Astrocyte (in vitro differentiated cells and primary cell): ENCODE measurements around the gene PFDN2. TPM values are rescaled to one million over a fixed set of nuclear protein-coding genes. Genes with fewer than 3 reads are reported as not detected.

Experiments used
- DNase-seq: peaks from one replicate; pipeline ENCODE4 v3.0.0-alpha.2; 2010; ENCODE audit warnings: low read depth
- FAIRE-seq: peaks from 2 replicates; lab custom pipeline; 2011; peaks lifted over from hg19 to GRCh38; lab: Jason Lieb, UNC
- H2AFZ ChIP-seq: 2 replicates; pipeline ENCODE4 v1.6.0; 2012; ENCODE audit warnings: low read depth, low read length, inconsistent platforms
- H3K27ac ChIP-seq: 2 replicates; pipeline ENCODE4 v1.5.1; 2011; ENCODE audit warnings: low read depth, low read length, inconsistent platforms
- H3K27me3 ChIP-seq: 2 replicates; pipeline ENCODE4 v1.6.0; 2011; ENCODE audit warnings: low read length, inconsistent platforms; ENCODE audit not compliant: insufficient read depth
- H3K36me3 ChIP-seq: 2 replicates; pipeline ENCODE4 v1.5.1; 2011; ENCODE audit warnings: low read length, inconsistent platforms; ENCODE audit not compliant: insufficient read depth
- H3K4me1 ChIP-seq: 2 replicates; pipeline ENCODE4 v1.5.1; 2011; ENCODE audit warnings: low read length, inconsistent platforms; ENCODE audit not compliant: insufficient read depth
- H3K4me2 ChIP-seq: 2 replicates; pipeline ENCODE4 v1.6.0; 2012; ENCODE audit warnings: low read length, inconsistent platforms
- H3K4me3 ChIP-seq: 2 replicates; pipeline ENCODE4 v1.5.1; 2011; ENCODE audit warnings: low read depth, mild to moderate bottlenecking, low read length, inconsistent platforms; ENCODE audit not compliant: insufficient read depth
- H3K79me2 ChIP-seq: 2 replicates; pipeline ENCODE4 v1.6.0; 2012; ENCODE audit warnings: mild to moderate bottlenecking, low read length, inconsistent platforms; ENCODE audit not compliant: insufficient read depth
- H3K9ac ChIP-seq: 2 replicates; pipeline ENCODE4 v1.6.0; 2012; ENCODE audit warnings: mild to moderate bottlenecking, low read length, inconsistent platforms
- H3K9me3 ChIP-seq: 2 replicates; pipeline ENCODE4 v1.5.1; 2012; ENCODE audit warnings: low read depth, mild to moderate bottlenecking, low read length, inconsistent platforms; ENCODE audit not compliant: insufficient read depth
- H4K20me1 ChIP-seq: 2 replicates; pipeline ENCODE4 v1.6.0; 2012; ENCODE audit warnings: low read length, inconsistent platforms; ENCODE audit not compliant: insufficient read depth
- H3K27ac Mint-ChIP-seq: one replicate; pipeline ENCODE4 v1.8.0; 2021; ENCODE audit warnings: mild to moderate bottlenecking, mixed read lengths; ENCODE audit not compliant: unreplicated experiment
- H3K27me3 Mint-ChIP-seq: one replicate; pipeline ENCODE4 v1.8.0; 2021; ENCODE audit warnings: low read depth, mixed read lengths; ENCODE audit not compliant: unreplicated experiment
- H3K36me3 Mint-ChIP-seq: one replicate; pipeline ENCODE4 v1.8.0; 2021; ENCODE audit warnings: low read depth, mixed read lengths; ENCODE audit not compliant: unreplicated experiment
- H3K4me1 Mint-ChIP-seq: one replicate; pipeline ENCODE4 v1.8.0; 2021; ENCODE audit warnings: low read depth, mixed read lengths; ENCODE audit not compliant: unreplicated experiment
- H3K4me3 Mint-ChIP-seq: one replicate; pipeline ENCODE4 v1.8.0; 2021; ENCODE audit warnings: mild to moderate bottlenecking, moderate library complexity, mixed read lengths; ENCODE audit not compliant: unreplicated experiment
- H3K9me3 Mint-ChIP-seq: one replicate; pipeline ENCODE4 v1.8.0; 2021; ENCODE audit warnings: mild to moderate bottlenecking, mixed read lengths; ENCODE audit not compliant: unreplicated experiment
- CTCF ChIP-seq: IDR thresholded peaks from 2 replicates; pipeline ENCODE4 v1.5.1; 2011; ENCODE audit warnings: low read depth, mild to moderate bottlenecking, inconsistent platforms, low read length, moderate library complexity; ENCODE audit not compliant: insufficient read depth
- EZH2 ChIP-seq: IDR thresholded peaks from 2 replicates; pipeline ENCODE4 v1.6.1; 2012; ENCODE audit warnings: mild to moderate bottlenecking, low read length, inconsistent platforms; ENCODE audit not compliant: insufficient read depth
- total RNA-seq: library from RNA; stranded (reverse); gene quantifications from 2 replicates; pipeline ENCODE4 v1.2.1, GENCODE V29; 2021

The PFDN2 gene
- total RNA-seq, 1 donor from 2014 or later: 111 TPM

GRCh38 chr1:161111117-161111516 is 6.7 kb downstream of the PFDN2 start:
- H3K27me3 ChIP-seq: no peaks in the 10 kb centered on the region
- H2AFZ ChIP-seq: no peak overlapping the region
- no peaks in the 10 kb centered on the region for H3K9me3 ChIP-seq
- Mint-ChIP-seq H3K4me3 (no peak overlapping the region), H3K27ac (no peak overlapping the region), H3K9me3 (no peaks in the 10 kb centered on the region), H3K36me3 (peaks cover 1% of the 10 kb centered on the region), H3K4me1 (peaks cover 15% of the 10 kb centered on the region), H3K27me3 (no peaks in the 10 kb centered on the region)
- no peak for DNase-seq
- peaks cover 77% of the 10 kb centered on the region for H4K20me1 ChIP-seq
- no peak overlapping the region for H3K27ac ChIP-seq
- no peak for TF ChIP-seq EZH2
- no peak for TF ChIP-seq CTCF
- no peak overlapping the region for H3K4me3 ChIP-seq
- no peak for FAIRE-seq
- no peak overlapping the region for H3K9ac ChIP-seq
- H3K36me3 ChIP-seq: peaks cover 9% of the 10 kb centered on the region
- no peak overlapping the region for H3K4me2 ChIP-seq
- peaks cover 97% of the 10 kb centered on the region for H3K79me2 ChIP-seq
- H3K4me1 ChIP-seq: peaks cover 11% of the 10 kb centered on the region

- Histone ChIP-seq H3K4me3 (no peak overlapping the region), H3K9me3 (no peaks in the 10 kb centered on the region), H3K27ac (no peak overlapping the region), H3K79me2 (peaks cover 89% of the 10 kb centered on the region), H3K4me2 (no peak overlapping the region), H2AFZ (no peak overlapping the region), H4K20me1 (peaks cover 84% of the 10 kb centered on the region), H3K9ac (no peak overlapping the region), H3K4me1 (no peaks in the 10 kb centered on the region), H3K27me3 (no peaks in the 10 kb centered on the region), H3K36me3 (peaks cover 16% of the 10 kb centered on the region)
- FAIRE-seq: no peak
- H3K27ac Mint-ChIP-seq: no peak overlapping the region
- no peak for DNase-seq
- TF ChIP-seq CTCF (no peak), EZH2 (no peak)
- peaks cover under 1% of the 10 kb centered on the region for H3K4me1 Mint-ChIP-seq
- H3K9me3 Mint-ChIP-seq: no peaks in the 10 kb centered on the region
- H3K4me3 Mint-ChIP-seq: peak overlapping the region; percentile 17
- H3K36me3 Mint-ChIP-seq: peaks cover 5% of the 10 kb centered on the region
- H3K27me3 Mint-ChIP-seq: no peaks in the 10 kb centered on the region
These were observed 11.4 kb downstream of the PFDN2 start for GRCh38 chr1:161106431-161106830.

- H3K27ac Mint-ChIP-seq: no peak overlapping the region
- peaks cover 59% of the 10 kb centered on the region for H4K20me1 ChIP-seq
- H3K27me3 ChIP-seq: no peaks in the 10 kb centered on the region
- FAIRE-seq: no peak
- H3K4me1 ChIP-seq: peaks cover 15% of the 10 kb centered on the region
- H3K9ac ChIP-seq: no peak overlapping the region
- H3K4me1 Mint-ChIP-seq: peaks cover 10% of the 10 kb centered on the region
- peaks cover 33% of the 10 kb centered on the region for H3K79me2 ChIP-seq
- TF ChIP-seq EZH2 (no peak), CTCF (no peak)
- no peak overlapping the region for H2AFZ ChIP-seq
- peaks cover 3% of the 10 kb centered on the region for H3K36me3 Mint-ChIP-seq
- no peaks in the 10 kb centered on the region for H3K9me3 Mint-ChIP-seq
- H3K9me3 ChIP-seq: no peaks in the 10 kb centered on the region
- H3K27me3 Mint-ChIP-seq: no peaks in the 10 kb centered on the region
- no peak for DNase-seq
- no peak overlapping the region for H3K4me3 Mint-ChIP-seq
- no peak overlapping the region for H3K4me3 ChIP-seq
- H3K4me2 ChIP-seq: no peak overlapping the region
- H3K36me3 ChIP-seq: peaks cover 15% of the 10 kb centered on the region
- no peak overlapping the region for H3K27ac ChIP-seq
These were observed 17.3 kb downstream of the PFDN2 start for GRCh38 chr1:161100556-161100955.
